ENCODE measurements around the gene MINPP1. TPM values are rescaled to one million over a fixed set of nuclear protein-coding genes. Genes with fewer than 3 reads are reported as not detected.

MINPP1 gene
- total RNA-seq, 1 donor from 2014 or later: 31.5 TPM

GRCh38 chr10:87506956-87507355 is 2.3 kb downstream of the MINPP1 start:
- Mint-ChIP-seq H3K4me3 (ENCODE audit: low read depth) (no peak overlapping the region), H3K36me3 (ENCODE audit: insufficient read depth) (peaks cover 10% of the 10 kb centered on the region), H3K27ac (no peak overlapping the region), H3K9me3 (ENCODE audit: low read depth) (no peaks in the 10 kb centered on the region), H3K27me3 (no peaks in the 10 kb centered on the region), H3K4me1 (ENCODE audit: low read depth) (peaks cover 15% of the 10 kb centered on the region)
- no peak for DNase-seq (ENCODE audit: low spot score, unreplicated experiment)
- TF ChIP-seq CTCF (IDR thresholded peaks at IDR 0.05; ENCODE audit: unreplicated experiment): no peak

- no peak overlapping the region for H3K4me3 Mint-ChIP-seq (ENCODE audit: low read depth)
- peaks cover 15% of the 10 kb centered on the region for H3K4me1 Mint-ChIP-seq (ENCODE audit: low read depth)
- no peaks in the 10 kb centered on the region for H3K9me3 Mint-ChIP-seq (ENCODE audit: low read depth)
- no peak for DNase-seq (ENCODE audit: low spot score, unreplicated experiment)
- no peak for TF ChIP-seq CTCF (IDR thresholded peaks at IDR 0.05; ENCODE audit: unreplicated experiment)
- H3K36me3 Mint-ChIP-seq (ENCODE audit: insufficient read depth): peaks cover 10% of the 10 kb centered on the region
- no peaks in the 10 kb centered on the region for H3K27me3 Mint-ChIP-seq
- no peak overlapping the region for H3K27ac Mint-ChIP-seq
These were observed 3.3 kb downstream of the MINPP1 start for GRCh38 chr10:87507879-87508483.

- H3K4me1 Mint-ChIP-seq (ENCODE audit: low read depth): peaks cover 15% of the 10 kb centered on the region
- peaks cover 13% of the 10 kb centered on the region for H3K36me3 Mint-ChIP-seq (ENCODE audit: insufficient read depth)
- H3K9me3 Mint-ChIP-seq (ENCODE audit: low read depth): no peaks in the 10 kb centered on the region
These were observed 4.1 kb downstream of the MINPP1 start for GRCh38 chr10:87508837-87509236.

GRCh38 chr10:87510025-87510424 is 5.3 kb downstream of the MINPP1 start:
- no peak for DNase-seq (ENCODE audit: low spot score, unreplicated experiment)
- H3K27ac Mint-ChIP-seq: no peak overlapping the region
- TF ChIP-seq CTCF (IDR thresholded peaks at IDR 0.05; ENCODE audit: unreplicated experiment): no peak
- H3K4me1 Mint-ChIP-seq (ENCODE audit: low read depth): peaks cover 12% of the 10 kb centered on the region
- peaks cover 17% of the 10 kb centered on the region for H3K36me3 Mint-ChIP-seq (ENCODE audit: insufficient read depth)
- no peak overlapping the region for H3K4me3 Mint-ChIP-seq (ENCODE audit: low read depth)
- H3K27me3 Mint-ChIP-seq: no peaks in the 10 kb centered on the region
- no peaks in the 10 kb centered on the region for H3K9me3 Mint-ChIP-seq (ENCODE audit: low read depth)

More at GRCh38 chr10:87508837-87509236, 4.1 kb downstream of the MINPP1 start:
- Mint-ChIP-seq H3K4me3 (ENCODE audit: low read depth) (no peak overlapping the region), H3K27me3 (no peaks in the 10 kb centered on the region), H3K27ac (no peak overlapping the region)
- TF ChIP-seq CTCF (IDR thresholded peaks at IDR 0.05; ENCODE audit: unreplicated experiment): no peak
- no peak for DNase-seq (ENCODE audit: low spot score, unreplicated experiment)

GRCh38 chr10:87511526-87511925 is 6.8 kb downstream of the MINPP1 start:
- Mint-ChIP-seq H3K9me3 (ENCODE audit: low read depth) (no peaks in the 10 kb centered on the region), H3K27ac (no peak overlapping the region), H3K4me3 (ENCODE audit: low read depth) (no peak overlapping the region), H3K36me3 (ENCODE audit: insufficient read depth) (peaks cover 19% of the 10 kb centered on the region), H3K27me3 (no peaks in the 10 kb centered on the region), H3K4me1 (ENCODE audit: low read depth) (peaks cover 3% of the 10 kb centered on the region)
- TF ChIP-seq CTCF (IDR thresholded peaks at IDR 0.05; ENCODE audit: unreplicated experiment): no peak
- no peak for DNase-seq (ENCODE audit: low spot score, unreplicated experiment)

All from progenitor cell of endocrine pancreas (in vitro differentiated cells).